Left ventricle myocardium inferior (tissue), 1 donor: ENCODE results near the gene GBX1. TPM values are rescaled to one million over a fixed set of nuclear protein-coding genes. Genes with fewer than 3 reads are reported as not detected.
A peak's percentile ranks its signal among the peaks of the same experiment; 100 is the strongest.

ENCODE experiments used
- DNase-seq: peaks from one replicate; pipeline ENCODE4 v3.0.0-alpha.2; 2020
- H3K27ac ChIP-seq: fragments of 200-600 bp; replicated peaks from 2 replicates; pipeline ENCODE4 v1.8.0; 2021
- H3K27me3 ChIP-seq: fragments of 200-600 bp; 2 replicates; pipeline ENCODE4 v1.8.0; 2021; ENCODE audit warnings: low read depth
- H3K36me3 ChIP-seq: fragments of 200-600 bp; 2 replicates; pipeline ENCODE4 v1.8.0; 2021
- H3K4me1 ChIP-seq: fragments of 200-600 bp; 2 replicates; pipeline ENCODE4 v1.8.0; 2021
- H3K4me3 ChIP-seq: fragments of 200-600 bp; 2 replicates; pipeline ENCODE4 v1.8.0; 2021; ENCODE audit warnings: mild to moderate bottlenecking, moderate library complexity
- H3K9me3 ChIP-seq: fragments of 200-600 bp; replicated peaks from 2 replicates; pipeline ENCODE4 v1.8.0; 2021
- intact Hi-C: fragments of 100-400 bp; cut with micrococcal nuclease; formaldehyde crosslinking; loops from one replicate; pipeline ENCODE4 v1.11.0; 2022
- total RNA-seq: library from RNA; stranded (reverse); fragmentation: NEBNext Ultra II Directional; extraction: Animal tissue kit (Norgen Biotek cat#: 25700); gene quantifications from one replicate; pipeline ENCODE4 v1.2.1, GENCODE V29; 2021
- TF ChIP-seq, protein P1 (sequence below): fragments of 200-600 bp; IDR thresholded peaks from 2 replicates; pipeline ENCODE4 v1.8.0; 2021; ENCODE audit warnings: antibody characterized with exemption, mild to moderate bottlenecking, borderline replicate concordance
- donor health status: DM: no; HTN: yes; CAD: no; lungs with severe emphysema.

Gene GBX1
- total RNA-seq, 1 donor from 2014 or later, result 1.9 TPM

DNA sequence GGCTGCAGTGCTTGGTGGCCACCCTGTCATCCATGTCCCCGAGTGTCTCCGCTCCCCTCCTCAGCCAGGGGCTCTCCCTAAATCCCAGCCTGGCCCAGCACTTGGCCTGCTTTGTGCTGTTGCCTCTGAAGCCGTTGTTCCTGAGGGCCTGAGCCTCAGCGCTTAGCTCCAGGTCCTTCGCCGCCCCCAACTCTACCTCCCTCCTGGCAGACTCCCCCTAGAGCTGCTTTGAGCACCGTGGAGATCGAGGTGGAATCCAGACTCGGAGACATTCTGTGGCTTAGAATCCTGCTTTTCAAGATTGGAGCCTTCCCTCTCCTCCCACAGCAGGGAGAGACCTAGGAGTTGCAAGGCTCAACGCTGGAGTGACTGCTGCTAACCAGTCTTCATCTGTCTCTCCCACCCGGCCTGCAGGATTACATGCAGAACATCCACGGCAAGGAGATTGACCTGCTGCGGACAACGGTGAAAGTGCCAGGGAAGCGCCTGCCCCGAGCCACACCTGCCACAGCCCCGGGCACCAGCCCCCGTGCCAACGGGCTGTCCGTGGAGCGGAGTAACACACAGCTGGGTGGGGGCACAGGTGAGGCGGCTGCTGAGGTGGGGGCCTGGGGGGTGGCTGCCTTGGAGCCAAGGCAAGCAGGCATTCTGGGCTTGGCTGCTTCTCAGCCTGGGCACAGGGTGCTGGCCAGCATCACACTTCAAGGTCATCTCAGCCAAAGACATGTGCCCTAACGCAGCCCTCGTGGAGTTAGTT is 33.3 kb downstream of the GBX1 start:
- DNase-seq, result peak; percentile 17
- Histone ChIP-seq H3K27me3 (no peaks in the 10 kb centered on the region), H3K27ac (peak overlapping the region; percentile 12), H3K36me3 (peaks cover 70% of the 10 kb centered on the region), H3K4me3 (no peak overlapping the region), H3K9me3 (no peaks in the 10 kb centered on the region), H3K4me1 (peaks cover 61% of the 10 kb centered on the region)
- intact Hi-C loops, result no loop called here
- TF ChIP-seq, protein P1, sequence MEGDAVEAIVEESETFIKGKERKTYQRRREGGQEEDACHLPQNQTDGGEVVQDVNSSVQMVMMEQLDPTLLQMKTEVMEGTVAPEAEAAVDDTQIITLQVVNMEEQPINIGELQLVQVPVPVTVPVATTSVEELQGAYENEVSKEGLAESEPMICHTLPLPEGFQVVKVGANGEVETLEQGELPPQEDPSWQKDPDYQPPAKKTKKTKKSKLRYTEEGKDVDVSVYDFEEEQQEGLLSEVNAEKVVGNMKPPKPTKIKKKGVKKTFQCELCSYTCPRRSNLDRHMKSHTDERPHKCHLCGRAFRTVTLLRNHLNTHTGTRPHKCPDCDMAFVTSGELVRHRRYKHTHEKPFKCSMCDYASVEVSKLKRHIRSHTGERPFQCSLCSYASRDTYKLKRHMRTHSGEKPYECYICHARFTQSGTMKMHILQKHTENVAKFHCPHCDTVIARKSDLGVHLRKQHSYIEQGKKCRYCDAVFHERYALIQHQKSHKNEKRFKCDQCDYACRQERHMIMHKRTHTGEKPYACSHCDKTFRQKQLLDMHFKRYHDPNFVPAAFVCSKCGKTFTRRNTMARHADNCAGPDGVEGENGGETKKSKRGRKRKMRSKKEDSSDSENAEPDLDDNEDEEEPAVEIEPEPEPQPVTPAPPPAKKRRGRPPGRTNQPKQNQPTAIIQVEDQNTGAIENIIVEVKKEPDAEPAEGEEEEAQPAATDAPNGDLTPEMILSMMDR, result no peak

DNA sequence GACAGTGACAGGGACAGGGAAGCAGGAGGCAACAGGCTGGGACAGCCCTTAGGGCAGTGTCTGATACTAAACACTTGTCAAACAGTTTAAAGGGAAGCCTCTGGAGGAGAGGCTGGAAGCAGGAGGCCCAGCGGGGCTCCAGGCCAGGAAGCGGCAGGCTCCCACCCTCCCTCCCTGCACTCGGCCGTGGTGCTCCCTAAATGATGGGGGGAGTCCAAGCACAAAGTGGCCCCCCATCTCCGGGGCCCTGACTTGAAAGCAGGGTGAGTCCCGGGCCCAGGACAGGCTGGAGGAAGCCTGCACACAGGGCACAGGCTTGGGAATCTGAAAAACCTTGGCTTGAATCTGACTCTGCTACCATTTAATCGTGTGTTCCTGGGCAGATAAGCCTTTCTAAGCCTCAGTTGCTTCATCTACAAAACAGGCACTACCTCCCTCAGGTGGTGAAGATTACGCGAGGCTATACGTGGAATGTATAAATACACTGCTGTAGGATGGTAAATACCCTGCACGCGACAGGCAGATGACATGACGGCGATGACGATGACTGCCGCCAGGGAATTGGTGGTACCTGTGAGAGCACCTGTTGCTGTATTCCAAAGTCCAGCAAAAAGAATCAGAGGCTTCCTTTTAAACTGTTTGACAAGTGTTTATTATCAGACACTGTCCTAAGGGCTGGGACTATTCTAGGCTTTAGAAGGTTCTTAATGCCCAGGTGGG is 34.1 kb downstream of the GBX1 start:
- H3K27ac ChIP-seq, result no peak overlapping the region
- peaks cover 77% of the 10 kb centered on the region for H3K36me3 ChIP-seq
- peaks cover 54% of the 10 kb centered on the region for H3K4me1 ChIP-seq
- no peaks in the 10 kb centered on the region for H3K9me3 ChIP-seq
- TF ChIP-seq, protein P1, result no peak
- no peaks in the 10 kb centered on the region for H3K27me3 ChIP-seq
- DNase-seq, result peak; percentile 5
- H3K4me3 ChIP-seq, result no peak overlapping the region
- intact Hi-C loops, result no loop called here

DNA sequence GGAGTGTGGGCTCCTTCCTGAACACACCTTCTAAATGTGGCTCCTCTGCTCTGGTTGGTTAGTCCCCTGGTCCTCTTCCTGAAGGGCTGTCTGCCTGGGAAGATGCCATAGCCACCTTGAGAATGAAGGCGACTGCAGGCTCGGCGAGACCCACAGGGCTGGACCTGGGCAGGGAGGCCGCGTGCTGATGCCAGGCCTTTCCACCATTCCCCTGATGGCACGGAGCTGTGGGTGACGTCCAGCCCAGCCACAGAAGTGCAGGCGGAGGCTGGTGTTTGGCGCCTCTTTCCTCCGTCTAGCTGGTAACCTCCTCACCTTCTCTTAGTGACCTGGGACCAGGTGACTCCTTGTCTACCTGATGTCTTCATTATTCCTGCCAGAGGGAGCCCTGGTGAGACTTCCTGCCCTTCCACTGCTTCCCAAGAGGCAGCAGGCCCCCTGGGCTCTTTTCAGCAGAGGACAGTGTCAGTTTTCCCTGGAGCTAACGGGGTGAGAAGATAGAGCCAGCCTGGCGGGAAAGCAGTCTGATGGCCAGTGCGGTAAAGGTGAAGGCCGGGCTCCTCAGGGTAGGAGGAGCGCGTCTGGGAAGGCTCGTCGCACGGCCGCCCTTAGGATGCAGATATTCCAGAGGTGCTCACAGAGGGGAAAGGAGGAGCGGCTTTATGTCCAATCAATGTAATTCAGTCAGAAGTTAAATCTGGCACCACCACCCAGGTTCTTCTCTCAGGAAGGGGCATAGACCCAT is 34.9 kb downstream of the GBX1 start:
- intact Hi-C loops, result no loop called here
- Histone ChIP-seq H3K27ac (no peak overlapping the region), H3K27me3 (no peaks in the 10 kb centered on the region), H3K4me1 (peaks cover 46% of the 10 kb centered on the region), H3K4me3 (no peak overlapping the region), H3K9me3 (no peaks in the 10 kb centered on the region), H3K36me3 (peaks cover 82% of the 10 kb centered on the region)
- peak; percentile 9 for DNase-seq
- TF ChIP-seq, protein P1, result no peak

DNA sequence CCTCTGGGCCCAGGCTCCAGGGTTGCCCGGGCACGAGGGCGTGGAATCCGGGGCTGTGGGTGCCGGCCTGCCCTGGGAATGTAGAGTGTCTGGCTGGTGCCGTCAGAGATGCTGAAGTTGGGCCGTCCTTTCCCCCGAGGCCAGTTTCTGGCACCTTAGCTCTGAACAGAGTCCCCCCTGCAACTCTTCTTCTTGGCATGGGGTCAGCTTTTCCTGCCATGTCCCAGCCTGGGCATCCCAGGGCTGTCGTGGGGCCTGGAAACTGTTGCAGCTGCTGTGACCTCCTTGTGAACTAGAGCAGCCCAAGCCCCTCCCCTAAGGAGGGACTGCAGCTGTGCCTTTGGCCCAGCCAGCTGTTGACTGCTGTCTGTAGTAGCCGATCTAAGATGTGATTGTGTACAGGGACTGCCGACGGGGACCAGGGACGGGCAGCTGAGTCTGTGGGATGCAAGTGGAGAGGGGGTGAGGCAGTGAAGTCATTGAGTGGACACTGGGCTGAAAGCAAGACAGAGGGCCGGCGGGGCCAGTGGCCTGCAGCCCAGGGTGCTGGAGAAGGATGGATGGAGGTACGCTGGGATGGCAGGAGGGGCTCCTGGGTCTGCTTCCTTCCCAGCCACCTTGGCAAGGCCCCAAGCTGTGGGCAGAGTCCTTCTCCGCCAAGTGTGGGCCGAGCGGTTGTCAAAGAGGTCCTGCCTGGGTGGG is 35.8 kb downstream of the GBX1 start:
- H3K4me1 ChIP-seq, result peaks cover 37% of the 10 kb centered on the region
- H3K9me3 ChIP-seq, result no peaks in the 10 kb centered on the region
- H3K36me3 ChIP-seq, result peaks cover 77% of the 10 kb centered on the region
- TF ChIP-seq, protein P1, result no peak
- intact Hi-C loops, result no loop called here
- H3K27ac ChIP-seq, result no peak overlapping the region
- DNase-seq, result peak; percentile 18
- H3K27me3 ChIP-seq, result no peaks in the 10 kb centered on the region
- H3K4me3 ChIP-seq, result no peak overlapping the region

DNA sequence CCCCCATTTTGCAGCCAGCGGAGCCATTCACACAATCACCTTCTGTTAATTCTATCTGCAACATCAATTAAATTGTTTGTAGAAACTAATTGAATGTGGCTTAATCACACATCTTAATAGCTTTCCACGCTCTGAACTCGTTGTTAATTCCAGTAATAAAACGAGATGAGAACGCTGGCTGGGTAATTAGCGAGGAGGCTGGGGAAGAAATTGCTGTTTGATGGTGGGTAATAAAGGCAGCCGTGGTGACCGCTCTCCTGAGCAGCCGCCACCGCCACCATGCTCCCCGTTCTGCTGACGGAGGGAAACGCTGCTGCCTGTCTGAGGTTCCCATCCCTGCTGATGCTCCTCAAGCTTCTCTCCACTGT is 36.3 kb downstream of the GBX1 start:
- Histone ChIP-seq H3K4me3 (no peak overlapping the region), H3K4me1 (peaks cover 34% of the 10 kb centered on the region), H3K9me3 (no peaks in the 10 kb centered on the region), H3K27me3 (no peaks in the 10 kb centered on the region), H3K36me3 (peaks cover 75% of the 10 kb centered on the region), H3K27ac (no peak overlapping the region)
- intact Hi-C loops, result no loop called here
- TF ChIP-seq, protein P1, result no peak
- no peak for DNase-seq
